DND-41 (cell line): Measurements from ENCODE around the gene IL17REL.

Experiments used
- ATAC-seq: fragments of 200-7000 bp; cut with Tn5 transposase; 3 replicates; pipeline ENCODE4 v1.9.1; 2021; ENCODE audit warnings: low read depth; ENCODE audit not compliant: insufficient read depth
- DNase-seq: peaks from one replicate; pipeline ENCODE4 v3.0.0-alpha.2; 2020
- H2AFZ ChIP-seq: 2 replicates; pipeline ENCODE4 v1.6.0; 2012; ENCODE audit warnings: low read depth, low read length
- H3K27ac ChIP-seq: 2 replicates; pipeline ENCODE4 v1.5.1; 2012; ENCODE audit warnings: low read length, inconsistent platforms
- H3K27me3 ChIP-seq: fragments of 200-600 bp; sonication (generic); 2 replicates; pipeline ENCODE4 v1.6.0; 2012; ENCODE audit warnings: low read length, mild to moderate bottlenecking, inconsistent platforms; ENCODE audit not compliant: insufficient read depth, poor library complexity
- H3K36me3 ChIP-seq: 2 replicates; pipeline ENCODE4 v1.5.1; 2012; ENCODE audit warnings: low read length, inconsistent platforms; ENCODE audit not compliant: insufficient read depth
- H3K4me1 ChIP-seq: 2 replicates; pipeline ENCODE4 v1.5.1; 2012; ENCODE audit warnings: mild to moderate bottlenecking, low read length; ENCODE audit not compliant: insufficient read depth
- H3K4me2 ChIP-seq: 2 replicates; pipeline ENCODE4 v1.6.0; 2012; ENCODE audit warnings: mild to moderate bottlenecking, moderate library complexity, low read length, inconsistent platforms; ENCODE audit not compliant: insufficient read depth
- H3K4me3 ChIP-seq, 2 experiments: fragments of 200-600 bp in 1 of 2; shearing (Covaris generic) in 1 of 2; 2 replicates each; pipeline ENCODE4 v1.5.1; 2012 to 2016; ENCODE audit warnings: inconsistent platforms in 2 of 2, low read length in 2 of 2, mild to moderate bottlenecking in 2 of 2, low read depth in 1 of 2, moderate library complexity in 1 of 2
- H3K79me2 ChIP-seq: 2 replicates; pipeline ENCODE4 v1.6.0; 2012; ENCODE audit warnings: low read length, inconsistent platforms; ENCODE audit not compliant: insufficient read depth
- H3K9ac ChIP-seq: 2 replicates; pipeline ENCODE4 v1.6.0; 2012; ENCODE audit warnings: low read depth, mild to moderate bottlenecking, inconsistent platforms, low read length, moderate library complexity
- H3K9me3 ChIP-seq: 2 replicates; pipeline ENCODE4 v1.5.1; 2012; ENCODE audit warnings: low read length, moderate library complexity, mild to moderate bottlenecking, inconsistent platforms; ENCODE audit not compliant: insufficient read depth, severe bottlenecking
- H4K20me1 ChIP-seq: 2 replicates; pipeline ENCODE4 v1.6.0; 2012; ENCODE audit warnings: low read length; ENCODE audit not compliant: insufficient read depth
- EZH2 ChIP-seq: IDR thresholded peaks from 3 replicates; pipeline ENCODE4 v1.6.1; 2012; ENCODE audit warnings: borderline replicate concordance, low read depth, mild to moderate bottlenecking, moderate library complexity, low read length, inconsistent platforms; ENCODE audit not compliant: severe bottlenecking
- TF ChIP-seq, protein P1 (sequence below): IDR thresholded peaks from 2 replicates; pipeline ENCODE4 v1.5.1; 2012; ENCODE audit warnings: borderline replicate concordance, low read length, moderate library complexity, mild to moderate bottlenecking; ENCODE audit not compliant: poor library complexity, severe bottlenecking; ENCODE audit errors: extremely low read depth

The IL17REL gene

DNA sequence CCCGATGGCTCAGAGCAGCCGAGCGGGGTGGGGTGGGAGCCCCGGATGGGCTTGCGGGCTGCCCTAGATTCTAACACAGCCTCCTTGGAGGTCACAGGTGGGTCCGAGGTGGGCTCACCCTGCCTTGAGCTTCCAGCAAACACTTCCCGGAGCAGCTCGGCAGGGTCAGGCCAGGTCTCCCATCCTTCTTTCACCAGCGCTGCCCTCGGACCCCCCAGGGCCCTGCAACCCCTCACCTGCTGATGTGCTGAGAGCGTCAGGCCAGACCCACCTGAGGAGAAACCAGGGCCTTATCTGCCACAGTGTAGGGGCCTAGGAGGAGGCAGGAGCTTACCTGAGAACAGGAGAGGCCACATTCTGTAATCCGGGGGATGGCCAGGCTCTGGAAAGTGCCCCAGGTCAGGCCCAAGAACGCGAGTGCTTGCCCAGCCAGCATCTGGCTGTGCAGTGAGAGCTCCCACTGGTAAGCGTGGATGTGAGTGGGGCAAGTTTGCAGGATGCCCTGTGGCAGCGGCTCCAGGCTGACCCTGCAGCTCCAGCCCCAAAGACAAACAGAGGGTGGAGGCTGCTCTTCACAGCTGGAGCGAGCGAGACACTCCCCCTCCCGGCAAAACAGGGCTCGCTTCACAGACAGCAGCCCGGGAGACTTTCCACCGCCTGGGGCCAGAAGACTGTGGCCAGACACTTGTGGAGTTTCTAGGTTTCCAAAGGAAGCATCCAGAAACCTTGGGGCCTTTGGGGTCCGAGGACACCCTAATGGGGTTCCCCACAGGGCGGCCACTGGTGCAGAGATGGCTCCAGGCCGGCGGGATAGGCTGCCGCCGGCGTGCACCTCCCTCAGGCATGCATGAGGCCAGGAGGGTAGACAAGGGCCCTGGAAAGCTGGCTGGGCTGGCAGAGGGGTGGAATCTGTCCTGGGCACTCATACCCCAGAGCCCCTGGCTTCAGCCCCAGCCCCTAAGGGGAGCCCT, at the start of gene IL17REL:
IL17REL (minus strand) TSS at position 555 of the 971 bp plus-strand sequence; CDS start at position 436, 119 bp downstream.
- Histone ChIP-seq H3K4me2 (no peak within 1 kb of the TSS), H4K20me1 (no peaks in the 10 kb centered on the region), H3K9ac (no peak within 1 kb of the TSS), H3K9me3 (no peaks in the 10 kb centered on the region), H3K36me3 (no peaks in the 10 kb centered on the region), H3K27ac (no peak within 1 kb of the TSS), H2AFZ (no peak within 1 kb of the TSS), H3K4me3 (no peak within 1 kb of the TSS), H3K27me3 (no peaks in the 10 kb centered on the region), H3K79me2 (no peaks in the 10 kb centered on the region), H3K4me1 (no peaks in the 10 kb centered on the region)
- no peak for TF ChIP-seq EZH2
- TF ChIP-seq, protein P1, sequence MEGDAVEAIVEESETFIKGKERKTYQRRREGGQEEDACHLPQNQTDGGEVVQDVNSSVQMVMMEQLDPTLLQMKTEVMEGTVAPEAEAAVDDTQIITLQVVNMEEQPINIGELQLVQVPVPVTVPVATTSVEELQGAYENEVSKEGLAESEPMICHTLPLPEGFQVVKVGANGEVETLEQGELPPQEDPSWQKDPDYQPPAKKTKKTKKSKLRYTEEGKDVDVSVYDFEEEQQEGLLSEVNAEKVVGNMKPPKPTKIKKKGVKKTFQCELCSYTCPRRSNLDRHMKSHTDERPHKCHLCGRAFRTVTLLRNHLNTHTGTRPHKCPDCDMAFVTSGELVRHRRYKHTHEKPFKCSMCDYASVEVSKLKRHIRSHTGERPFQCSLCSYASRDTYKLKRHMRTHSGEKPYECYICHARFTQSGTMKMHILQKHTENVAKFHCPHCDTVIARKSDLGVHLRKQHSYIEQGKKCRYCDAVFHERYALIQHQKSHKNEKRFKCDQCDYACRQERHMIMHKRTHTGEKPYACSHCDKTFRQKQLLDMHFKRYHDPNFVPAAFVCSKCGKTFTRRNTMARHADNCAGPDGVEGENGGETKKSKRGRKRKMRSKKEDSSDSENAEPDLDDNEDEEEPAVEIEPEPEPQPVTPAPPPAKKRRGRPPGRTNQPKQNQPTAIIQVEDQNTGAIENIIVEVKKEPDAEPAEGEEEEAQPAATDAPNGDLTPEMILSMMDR, result no peak
- ATAC-seq (no peak), DNase-seq (no peak)

DNA sequence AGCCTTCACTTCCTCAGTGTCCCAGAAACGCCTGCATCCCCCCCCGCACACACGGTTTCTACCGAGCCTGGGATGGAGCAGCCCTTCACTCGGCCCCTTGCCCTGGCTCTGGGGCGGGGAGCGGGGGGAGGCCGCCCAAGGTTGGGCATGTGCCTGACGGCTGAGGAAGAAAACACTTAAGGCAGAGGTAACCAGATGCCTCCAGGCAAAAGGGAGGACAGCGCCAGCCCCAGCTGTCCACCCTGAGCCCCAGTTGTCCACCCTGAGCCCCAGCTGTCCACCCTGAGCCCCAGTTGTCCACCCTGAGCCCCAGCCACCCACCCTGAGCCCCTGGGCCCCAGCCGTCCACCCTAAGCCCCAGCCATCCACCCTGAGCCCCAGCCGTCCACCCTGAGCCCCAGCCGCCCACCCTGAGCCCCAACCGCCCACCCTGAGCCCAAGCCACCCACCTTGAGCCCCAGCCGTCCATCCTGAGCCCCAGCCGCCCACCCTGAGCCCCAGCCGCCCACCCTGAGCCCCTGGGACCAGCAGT, 49.3 kb upstream of the IL17REL start:
- Histone ChIP-seq H3K9me3 (no peaks in the 10 kb centered on the region), H3K27me3 (no peaks in the 10 kb centered on the region), H3K9ac (no peak overlapping the region), H3K4me1 (no peaks in the 10 kb centered on the region), H3K4me3 (no peak overlapping the region), H4K20me1 (no peaks in the 10 kb centered on the region; the same call in 1 of the 2 replicates), H3K4me2 (no peak overlapping the region), H3K27ac (no peak overlapping the region), H3K36me3 (no peaks in the 10 kb centered on the region), H2AFZ (no peak overlapping the region), H3K79me2 (no peaks in the 10 kb centered on the region)
- ATAC-seq (no peak), DNase-seq (no peak)
- no peak for TF ChIP-seq EZH2
- TF ChIP-seq, protein P1, result no peak

DNA sequence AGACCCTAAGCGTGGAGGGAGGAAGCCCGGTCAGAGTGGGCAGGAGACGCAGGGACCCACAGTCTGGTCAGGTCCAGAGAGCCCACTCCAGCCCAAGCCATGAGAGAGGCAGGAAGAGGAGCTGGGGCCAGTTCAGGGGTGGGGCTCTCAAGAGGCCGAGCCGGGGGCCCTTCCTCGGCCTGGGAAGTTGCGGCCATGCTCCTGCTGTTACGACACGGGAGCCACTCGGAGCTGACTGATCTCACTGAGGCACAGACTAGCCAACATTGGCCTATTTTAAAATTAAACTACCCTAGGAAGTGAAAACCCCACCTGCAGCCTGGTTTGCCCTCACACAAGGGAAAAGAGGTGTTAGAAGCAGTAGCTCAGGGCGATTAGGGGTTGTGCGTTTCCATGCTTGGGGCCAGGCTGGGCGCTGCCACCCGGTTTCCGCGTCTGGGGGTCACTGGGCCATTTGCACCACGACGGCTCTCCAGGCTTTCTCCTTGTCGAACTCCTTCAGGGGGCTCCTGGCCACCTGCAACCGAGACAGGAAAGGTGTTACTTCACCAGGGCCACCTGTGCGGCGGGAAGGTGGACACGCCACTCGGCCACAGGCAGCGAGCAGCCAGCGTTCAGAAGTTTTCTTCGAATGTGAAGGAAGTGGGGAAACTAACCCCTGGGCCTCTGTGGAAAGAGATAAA, 48.7 kb upstream of the IL17REL start:
- DNase-seq, result no peak
- no peak overlapping the region for H3K9ac ChIP-seq
- TF ChIP-seq, protein P1, result no peak
- no peak for TF ChIP-seq EZH2

More for the DNA sequence above, 48.7 kb upstream of the IL17REL start:
- H3K27me3 ChIP-seq, result no peaks in the 10 kb centered on the region
- H2AFZ ChIP-seq, result no peak overlapping the region
- ATAC-seq, result no peak
- H3K36me3 ChIP-seq, result no peaks in the 10 kb centered on the region
- no peak overlapping the region for H3K4me3 ChIP-seq
- H4K20me1 ChIP-seq, result no peaks in the 10 kb centered on the region; the same call in 1 of the 2 replicates
- no peak overlapping the region for H3K27ac ChIP-seq
- H3K4me2 ChIP-seq, result no peak overlapping the region
- H3K79me2 ChIP-seq, result no peaks in the 10 kb centered on the region
- H3K4me1 ChIP-seq, result no peaks in the 10 kb centered on the region
- no peaks in the 10 kb centered on the region for H3K9me3 ChIP-seq
